Natural killer cell treated with Interleukin-12 subunit alpha and Interleukin-12 subunit beta and Interleukin-15 and Interleukin-18, amount 100 ng/mL, for 72 hours (primary cell): ENCODE measurements around the gene PACRG. TPM values are rescaled to one million over a fixed set of nuclear protein-coding genes. Genes with fewer than 3 reads are reported as not detected.
A peak's percentile ranks its signal among the peaks of the same experiment; 100 is the strongest.

Experiments
- ATAC-seq, 2 donors: fragments of 150-1000 bp; cut with Tn5 transposase in 1 of 2; sonication (Bioruptor Pico), chemical (Tn5 transposase) in 1 of 2; 2 replicates each; pipeline ENCODE4 v1.10.0; 2021
- DNase-seq: peaks from one replicate; pipeline ENCODE4 v3.0.0; 2022; ENCODE audit warnings: low spot score
- H3K27ac Mint-ChIP-seq, 2 donors: 1 replicate in 1 of 2; 2 replicates in 1 of 2; pipeline ENCODE4 v1.8.0; 2022; ENCODE audit warnings: mixed read lengths in 2 of 2, mild to moderate bottlenecking in 1 of 2, moderate library complexity in 1 of 2
- H3K27me3 Mint-ChIP-seq, 2 donors: 1 replicate in 1 of 2; 2 replicates in 1 of 2; pipeline ENCODE4 v1.8.0; 2022; ENCODE audit warnings: mixed read lengths in 2 of 2
- H3K36me3 Mint-ChIP-seq: one replicate; pipeline ENCODE4 v1.8.0; 2022; ENCODE audit warnings: mixed read lengths
- H3K4me1 Mint-ChIP-seq, 2 donors: 1 replicate in 1 of 2; 2 replicates in 1 of 2; pipeline ENCODE4 v1.8.0; 2022; ENCODE audit warnings: low read depth in 2 of 2, mixed read lengths in 2 of 2, mild to moderate bottlenecking in 1 of 2
- H3K4me3 Mint-ChIP-seq: one replicate; pipeline ENCODE4 v1.8.0; 2022; ENCODE audit warnings: mixed read lengths
- H3K9me3 Mint-ChIP-seq: 2 replicates; pipeline ENCODE4 v1.8.0; 2022; ENCODE audit warnings: mixed read lengths
- total RNA-seq, 2 donors: library from RNA; stranded (reverse); gene quantifications; one replicate each; pipeline ENCODE4 v1.2.3, GENCODE V29; 2022

Gene PACRG
- total RNA-seq, 2 donors from 2014 or later = not detected

- Mint-ChIP-seq H3K4me3 (no peak overlapping the region), H3K27me3 (peaks cover 18 to 37% of the 10 kb centered on the region in 2 donors), H3K27ac (no peak overlapping the region), H3K9me3 (no peaks in the 10 kb centered on the region), H3K4me1 (no peaks in the 10 kb centered on the region), H3K36me3 (no peaks in the 10 kb centered on the region)
- ATAC-seq = no peak
- DNase-seq = no peak
These were observed 516.2 kb downstream of the PACRG start for GRCh38 chr6:163243692-163244589.

GRCh38 chr6:163248051-163248450 is 520.3 kb downstream of the PACRG start:
- Mint-ChIP-seq H3K27ac (no peak overlapping the region), H3K4me3 (no peak overlapping the region), H3K4me1 (peaks cover 0 to 6% of the 10 kb centered on the region in 2 donors), H3K36me3 (no peaks in the 10 kb centered on the region), H3K9me3 (no peaks in the 10 kb centered on the region), H3K27me3 (peaks cover 13 to 19% of the 10 kb centered on the region in 2 donors)
- ATAC-seq = no peak
- no peak for DNase-seq

- Mint-ChIP-seq H3K4me1 (peaks cover 0 to 6% of the 10 kb centered on the region in 2 donors), H3K9me3 (no peaks in the 10 kb centered on the region), H3K27ac (no peak overlapping the region), H3K4me3 (no peak overlapping the region), H3K36me3 (no peaks in the 10 kb centered on the region), H3K27me3 (peaks cover 12 to 13% of the 10 kb centered on the region in 2 donors)
- DNase-seq (no peak), ATAC-seq (peak in 1 of 2 donors; percentile 41)
These were observed 521.9 kb downstream of the PACRG start for GRCh38 chr6:163249651-163250101.

- Mint-ChIP-seq H3K36me3 (no peaks in the 10 kb centered on the region), H3K4me1 (peaks cover 0 to 6% of the 10 kb centered on the region in 2 donors), H3K27me3 (peaks cover 12 to 13% of the 10 kb centered on the region in 2 donors), H3K27ac (no peak overlapping the region), H3K9me3 (no peaks in the 10 kb centered on the region), H3K4me3 (no peak overlapping the region)
- no peak for ATAC-seq
- DNase-seq = no peak
These were observed 522.3 kb downstream of the PACRG start for GRCh38 chr6:163250116-163250515.

GRCh38 chr6:163252061-163252591 is 524.4 kb downstream of the PACRG start:
- H3K27me3 Mint-ChIP-seq = peaks cover 4 to 7% of the 10 kb centered on the region in 2 donors
- no peak overlapping the region for H3K27ac Mint-ChIP-seq
- ATAC-seq = peak in 1 of 2 donors; percentile 20
- no peak overlapping the region for H3K4me3 Mint-ChIP-seq
- no peak for DNase-seq
- H3K9me3 Mint-ChIP-seq = no peaks in the 10 kb centered on the region
- peaks cover 0 to 6% of the 10 kb centered on the region in 2 donors for H3K4me1 Mint-ChIP-seq
- H3K36me3 Mint-ChIP-seq = no peaks in the 10 kb centered on the region

GRCh38 chr6:163253556-163254213 is 525.9 kb downstream of the PACRG start:
- Mint-ChIP-seq H3K36me3 (no peaks in the 10 kb centered on the region), H3K9me3 (no peaks in the 10 kb centered on the region), H3K27ac (no peak overlapping the region), H3K27me3 (peaks cover 2 to 5% of the 10 kb centered on the region in 2 donors), H3K4me3 (no peak overlapping the region), H3K4me1 (peaks cover 0 to 6% of the 10 kb centered on the region in 2 donors)
- DNase-seq (no peak), ATAC-seq (no peak)

- DNase-seq (no peak), ATAC-seq (peak; percentile 13 to 48)
- Mint-ChIP-seq H3K9me3 (no peaks in the 10 kb centered on the region), H3K27me3 (peaks cover 8 to 12% of the 10 kb centered on the region in 2 donors), H3K27ac (no peak overlapping the region), H3K4me3 (no peak overlapping the region), H3K4me1 (peaks cover 0 to 5% of the 10 kb centered on the region in 2 donors), H3K36me3 (no peaks in the 10 kb centered on the region)
These were observed 526.6 kb downstream of the PACRG start for GRCh38 chr6:163254341-163254835.

- Mint-ChIP-seq H3K27ac (no peak overlapping the region), H3K36me3 (no peaks in the 10 kb centered on the region), H3K4me1 (peaks cover 4% of the 10 kb centered on the region in 2 donors), H3K9me3 (no peaks in the 10 kb centered on the region), H3K4me3 (no peak overlapping the region), H3K27me3 (peaks cover 13 to 21% of the 10 kb centered on the region in 2 donors)
- no peak for DNase-seq
- ATAC-seq = peak in 1 of 2 donors; percentile 51
These were observed 527.5 kb downstream of the PACRG start for GRCh38 chr6:163255265-163255664.

GRCh38 chr6:163259689-163260088 is 531.9 kb downstream of the PACRG start:
- Mint-ChIP-seq H3K9me3 (no peaks in the 10 kb centered on the region), H3K27me3 (peaks cover 21 to 22% of the 10 kb centered on the region in 2 donors), H3K4me1 (peaks cover 4 to 9% of the 10 kb centered on the region in 2 donors), H3K27ac (no peak overlapping the region), H3K4me3 (no peak overlapping the region), H3K36me3 (no peaks in the 10 kb centered on the region)
- ATAC-seq (peak in 1 of 2 donors; percentile 21), DNase-seq (no peak)

GRCh38 chr6:163260111-163260895 is 532.5 kb downstream of the PACRG start:
- ATAC-seq = no peak
- Mint-ChIP-seq H3K27ac (no peak overlapping the region), H3K4me1 (peaks cover 4 to 9% of the 10 kb centered on the region in 2 donors), H3K27me3 (peaks cover 21 to 22% of the 10 kb centered on the region in 2 donors), H3K36me3 (no peaks in the 10 kb centered on the region), H3K4me3 (no peak overlapping the region), H3K9me3 (no peaks in the 10 kb centered on the region)
- DNase-seq = no peak

- Mint-ChIP-seq H3K9me3 (no peaks in the 10 kb centered on the region), H3K4me1 (peaks cover 4 to 9% of the 10 kb centered on the region in 2 donors), H3K27me3 (peaks cover 21 to 22% of the 10 kb centered on the region in 2 donors), H3K4me3 (no peak overlapping the region), H3K27ac (no peak overlapping the region), H3K36me3 (no peaks in the 10 kb centered on the region)
- DNase-seq (no peak), ATAC-seq (no peak)
These were observed 533.1 kb downstream of the PACRG start for GRCh38 chr6:163260911-163261310.

GRCh38 chr6:163261361-163261760 is 533.6 kb downstream of the PACRG start:
- DNase-seq (no peak), ATAC-seq (no peak)
- H3K27me3 Mint-ChIP-seq = peaks cover 22 to 25% of the 10 kb centered on the region in 2 donors
- no peaks in the 10 kb centered on the region for H3K9me3 Mint-ChIP-seq
- no peak overlapping the region for H3K27ac Mint-ChIP-seq
- peaks cover 4 to 9% of the 10 kb centered on the region in 2 donors for H3K4me1 Mint-ChIP-seq
- H3K36me3 Mint-ChIP-seq = no peaks in the 10 kb centered on the region
- no peak overlapping the region for H3K4me3 Mint-ChIP-seq

GRCh38 chr6:163262080-163262479 is 534.3 kb downstream of the PACRG start:
- no peaks in the 10 kb centered on the region for H3K36me3 Mint-ChIP-seq
- H3K4me1 Mint-ChIP-seq = peaks cover 4 to 9% of the 10 kb centered on the region in 2 donors
- no peaks in the 10 kb centered on the region for H3K9me3 Mint-ChIP-seq
- DNase-seq = no peak
- no peak overlapping the region for H3K4me3 Mint-ChIP-seq
- no peak for ATAC-seq
- no peak overlapping the region for H3K27ac Mint-ChIP-seq
- H3K27me3 Mint-ChIP-seq = peaks cover 19 to 28% of the 10 kb centered on the region in 2 donors
